Embryonic facial prominence (tissue), 1 donor: ENCODE data around the gene APH1B.
"Not testable (repeated sequence)": the region's sequence is repeated elsewhere in the genome, so short reads cannot be mapped to it uniquely, and the experiment has no call there.

Experiments
- DNase-seq: peaks from one replicate; pipeline ENCODE4 v3.0.0-alpha.2; 2016; ENCODE audit errors: extremely low spot score

Gene APH1B

GRCh38 chr15:63330926-63331325 lies 53.5 kb downstream of the APH1B start:
- DNase-seq, result no peak

GRCh38 chr15:63331456-63331855 lies 54.1 kb downstream of the APH1B start:
- no peak for DNase-seq

- no peak for DNase-seq
Measured at GRCh38 chr15:63332367-63333124, 55.1 kb downstream of the APH1B start.

GRCh38 chr15:63334821-63335220 lies 57.4 kb downstream of the APH1B start:
- DNase-seq, result no peak

- no peak for DNase-seq
Measured at GRCh38 chr15:63335543-63336240, 58.3 kb downstream of the APH1B start.

GRCh38 chr15:63337046-63337445 lies 59.6 kb downstream of the APH1B start:
- DNase-seq, result no peak

GRCh38 chr15:63338170-63338569 lies 60.8 kb downstream of the APH1B start:
- peak; percentile 59 for DNase-seq

GRCh38 chr15:63339006-63339766 lies 61.8 kb downstream of the APH1B start:
- DNase-seq, result no peak

- no peak for DNase-seq
Measured at GRCh38 chr15:63339836-63340235, 62.4 kb downstream of the APH1B start.

GRCh38 chr15:63340353-63340752 lies 62.9 kb downstream of the APH1B start:
- no peak for DNase-seq

GRCh38 chr15:63340878-63341277 lies 63.5 kb downstream of the APH1B start:
- no peak for DNase-seq

- DNase-seq, result no peak
Measured at GRCh38 chr15:63341898-63342297, 64.5 kb downstream of the APH1B start.

GRCh38 chr15:63342996-63343562 lies 65.7 kb downstream of the APH1B start:
- not testable (repeated sequence) for DNase-seq

- DNase-seq, result no peak
Measured at GRCh38 chr15:63344731-63345390, 67.5 kb downstream of the APH1B start.

- no peak for DNase-seq
Measured at GRCh38 chr15:63345391-63345752, 68.0 kb downstream of the APH1B start.

GRCh38 chr15:63347074-63347857 lies 69.9 kb downstream of the APH1B start:
- no peak for DNase-seq

GRCh38 chr15:63348392-63348791 lies 71.0 kb downstream of the APH1B start:
- no peak for DNase-seq

- no peak for DNase-seq
Measured at GRCh38 chr15:63349156-63349555, 71.8 kb downstream of the APH1B start.

GRCh38 chr15:63349621-63350020 lies 72.2 kb downstream of the APH1B start:
- no peak for DNase-seq

GRCh38 chr15:63350178-63350621 lies 72.8 kb downstream of the APH1B start:
- no peak for DNase-seq

- DNase-seq, result no peak
Measured at GRCh38 chr15:63351170-63351569, 73.8 kb downstream of the APH1B start.
